ENCODE measurements around the gene TFCP2.

Gene TFCP2

DNA sequence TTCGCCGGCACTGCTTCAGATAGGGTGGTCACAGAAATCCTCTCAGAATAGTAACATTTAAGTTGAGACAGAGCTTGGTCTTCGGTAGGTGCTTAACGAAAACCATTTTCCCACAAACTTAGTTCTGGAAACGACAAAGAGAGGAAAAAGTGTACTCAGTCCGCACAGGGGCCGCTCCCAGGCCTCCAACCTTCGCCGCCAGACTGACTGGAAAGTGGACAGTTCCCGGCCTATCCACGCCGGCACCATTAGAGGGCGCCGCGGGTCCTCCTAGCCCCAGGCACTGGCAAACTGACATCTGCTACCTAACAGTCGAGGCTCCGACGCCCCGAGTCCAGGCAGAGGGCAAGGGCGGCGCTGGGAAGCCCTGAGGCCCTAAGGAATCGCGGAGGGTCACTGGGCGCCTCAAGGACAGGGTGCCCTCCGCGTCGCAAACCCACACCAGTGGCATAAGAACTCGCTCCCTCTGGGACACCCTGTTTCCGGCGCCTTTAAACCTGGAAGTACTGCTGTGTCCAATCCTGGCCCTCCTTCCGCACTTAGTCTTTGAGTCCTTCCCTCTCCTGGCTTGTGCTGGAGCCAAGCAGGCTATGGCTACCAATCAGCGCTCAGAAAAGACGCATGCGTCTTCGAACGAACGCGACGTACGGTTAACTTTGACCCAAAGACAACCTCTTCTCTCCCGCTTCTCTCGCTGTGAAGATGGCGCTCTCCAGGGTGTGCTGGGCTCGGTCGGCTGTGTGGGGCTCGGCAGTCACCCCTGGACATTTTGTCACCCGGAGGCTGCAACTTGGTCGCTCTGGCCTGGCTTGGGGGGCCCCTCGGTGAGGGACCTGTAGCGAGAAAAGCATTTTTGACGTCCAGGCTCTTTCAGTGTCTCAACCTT lies 125.0 kb downstream of the TFCP2 start, which contains the start of gene LETMD1:
LETMD1 (plus strand) TSS at position 673 of the 886 bp plus-strand sequence; CDS start at position 703, 30 bp downstream.
- Histone ChIP-seq H3K4me3 (peak within 1 kb of the TSS; percentile 90), H3K27ac (peak within 1 kb of the TSS; percentile 79 to 98)
- DNase-seq (ENCODE audit: low spot score): peak; percentile 97
- TF ChIP-seq, protein P1, sequence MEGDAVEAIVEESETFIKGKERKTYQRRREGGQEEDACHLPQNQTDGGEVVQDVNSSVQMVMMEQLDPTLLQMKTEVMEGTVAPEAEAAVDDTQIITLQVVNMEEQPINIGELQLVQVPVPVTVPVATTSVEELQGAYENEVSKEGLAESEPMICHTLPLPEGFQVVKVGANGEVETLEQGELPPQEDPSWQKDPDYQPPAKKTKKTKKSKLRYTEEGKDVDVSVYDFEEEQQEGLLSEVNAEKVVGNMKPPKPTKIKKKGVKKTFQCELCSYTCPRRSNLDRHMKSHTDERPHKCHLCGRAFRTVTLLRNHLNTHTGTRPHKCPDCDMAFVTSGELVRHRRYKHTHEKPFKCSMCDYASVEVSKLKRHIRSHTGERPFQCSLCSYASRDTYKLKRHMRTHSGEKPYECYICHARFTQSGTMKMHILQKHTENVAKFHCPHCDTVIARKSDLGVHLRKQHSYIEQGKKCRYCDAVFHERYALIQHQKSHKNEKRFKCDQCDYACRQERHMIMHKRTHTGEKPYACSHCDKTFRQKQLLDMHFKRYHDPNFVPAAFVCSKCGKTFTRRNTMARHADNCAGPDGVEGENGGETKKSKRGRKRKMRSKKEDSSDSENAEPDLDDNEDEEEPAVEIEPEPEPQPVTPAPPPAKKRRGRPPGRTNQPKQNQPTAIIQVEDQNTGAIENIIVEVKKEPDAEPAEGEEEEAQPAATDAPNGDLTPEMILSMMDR (IDR thresholded peaks at IDR 0.05): peak; percentile 96
